ENCODE results near the gene CEP43.

DNA sequence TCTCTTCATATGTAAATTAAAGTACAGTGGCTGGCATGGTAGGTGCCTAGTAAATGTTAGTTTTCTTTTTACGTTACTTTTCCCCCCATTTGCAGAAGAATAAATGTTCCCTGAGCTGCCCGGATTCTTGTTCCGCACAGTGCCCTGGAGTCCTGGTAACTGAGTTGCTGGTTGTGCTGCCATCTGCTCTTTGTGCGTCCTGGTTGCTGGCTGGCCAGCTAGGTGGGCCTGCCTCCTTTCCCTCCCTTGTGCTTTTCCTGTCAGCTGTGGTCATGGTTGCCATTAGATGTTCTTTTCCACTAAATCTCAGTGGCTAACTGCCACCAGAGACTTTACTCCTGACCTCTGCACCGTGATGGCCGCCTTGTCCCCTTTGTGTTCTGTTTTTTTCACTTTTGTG lies 28.6 kb downstream of the CEP43 start:
- TF ChIP-seq, protein P1, sequence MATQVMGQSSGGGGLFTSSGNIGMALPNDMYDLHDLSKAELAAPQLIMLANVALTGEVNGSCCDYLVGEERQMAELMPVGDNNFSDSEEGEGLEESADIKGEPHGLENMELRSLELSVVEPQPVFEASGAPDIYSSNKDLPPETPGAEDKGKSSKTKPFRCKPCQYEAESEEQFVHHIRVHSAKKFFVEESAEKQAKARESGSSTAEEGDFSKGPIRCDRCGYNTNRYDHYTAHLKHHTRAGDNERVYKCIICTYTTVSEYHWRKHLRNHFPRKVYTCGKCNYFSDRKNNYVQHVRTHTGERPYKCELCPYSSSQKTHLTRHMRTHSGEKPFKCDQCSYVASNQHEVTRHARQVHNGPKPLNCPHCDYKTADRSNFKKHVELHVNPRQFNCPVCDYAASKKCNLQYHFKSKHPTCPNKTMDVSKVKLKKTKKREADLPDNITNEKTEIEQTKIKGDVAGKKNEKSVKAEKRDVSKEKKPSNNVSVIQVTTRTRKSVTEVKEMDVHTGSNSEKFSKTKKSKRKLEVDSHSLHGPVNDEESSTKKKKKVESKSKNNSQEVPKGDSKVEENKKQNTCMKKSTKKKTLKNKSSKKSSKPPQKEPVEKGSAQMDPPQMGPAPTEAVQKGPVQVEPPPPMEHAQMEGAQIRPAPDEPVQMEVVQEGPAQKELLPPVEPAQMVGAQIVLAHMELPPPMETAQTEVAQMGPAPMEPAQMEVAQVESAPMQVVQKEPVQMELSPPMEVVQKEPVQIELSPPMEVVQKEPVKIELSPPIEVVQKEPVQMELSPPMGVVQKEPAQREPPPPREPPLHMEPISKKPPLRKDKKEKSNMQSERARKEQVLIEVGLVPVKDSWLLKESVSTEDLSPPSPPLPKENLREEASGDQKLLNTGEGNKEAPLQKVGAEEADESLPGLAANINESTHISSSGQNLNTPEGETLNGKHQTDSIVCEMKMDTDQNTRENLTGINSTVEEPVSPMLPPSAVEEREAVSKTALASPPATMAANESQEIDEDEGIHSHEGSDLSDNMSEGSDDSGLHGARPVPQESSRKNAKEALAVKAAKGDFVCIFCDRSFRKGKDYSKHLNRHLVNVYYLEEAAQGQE (IDR thresholded peaks at IDR 0.05; ENCODE audit: insufficient read depth in 1 of 2, low read depth in 2 of 2, low read length in 1 of 2), result no peak
- TF ChIP-seq, protein P2, sequence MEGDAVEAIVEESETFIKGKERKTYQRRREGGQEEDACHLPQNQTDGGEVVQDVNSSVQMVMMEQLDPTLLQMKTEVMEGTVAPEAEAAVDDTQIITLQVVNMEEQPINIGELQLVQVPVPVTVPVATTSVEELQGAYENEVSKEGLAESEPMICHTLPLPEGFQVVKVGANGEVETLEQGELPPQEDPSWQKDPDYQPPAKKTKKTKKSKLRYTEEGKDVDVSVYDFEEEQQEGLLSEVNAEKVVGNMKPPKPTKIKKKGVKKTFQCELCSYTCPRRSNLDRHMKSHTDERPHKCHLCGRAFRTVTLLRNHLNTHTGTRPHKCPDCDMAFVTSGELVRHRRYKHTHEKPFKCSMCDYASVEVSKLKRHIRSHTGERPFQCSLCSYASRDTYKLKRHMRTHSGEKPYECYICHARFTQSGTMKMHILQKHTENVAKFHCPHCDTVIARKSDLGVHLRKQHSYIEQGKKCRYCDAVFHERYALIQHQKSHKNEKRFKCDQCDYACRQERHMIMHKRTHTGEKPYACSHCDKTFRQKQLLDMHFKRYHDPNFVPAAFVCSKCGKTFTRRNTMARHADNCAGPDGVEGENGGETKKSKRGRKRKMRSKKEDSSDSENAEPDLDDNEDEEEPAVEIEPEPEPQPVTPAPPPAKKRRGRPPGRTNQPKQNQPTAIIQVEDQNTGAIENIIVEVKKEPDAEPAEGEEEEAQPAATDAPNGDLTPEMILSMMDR (IDR thresholded peaks at IDR 0.05), result no peak
- TF ChIP-seq POLR2AphosphoS5 (IDR thresholded peaks at IDR 0.05; ENCODE audit: low read depth, low read length), result no peak
- TF ChIP-seq TCF7L2 (IDR thresholded peaks at IDR 0.05; ENCODE audit: low read depth, low read length), result no peak
- TF ChIP-seq SIN3A (IDR thresholded peaks at IDR 0.05; ENCODE audit: borderline replicate concordance, insufficient read depth, low read depth, low read length), result no peak
